Spleen (tissue), 7 donors: Measurements from ENCODE around the gene TSSK3.

Experiments used
- POLR2A ChIP-seq, 3 donors: fragments of 450-650 bp; IDR thresholded peaks; one replicate each; pipeline ENCODE4 v1.5.1; 2017; ENCODE audit warnings: antibody characterized with exemption in 3 of 3, mild to moderate bottlenecking in 1 of 3
- POLR2AphosphoS5 ChIP-seq, 3 donors: sonication (generic); formaldehyde crosslinking; IDR thresholded peaks; one replicate each; pipeline ENCODE4 v1.5.1; 2017; ENCODE audit warnings: antibody characterized with exemption in 3 of 3
- TF ChIP-seq, protein P1 (sequence below), 11 experiments: fragments of 200-600 bp in 7 of 11; fragments of 450-650 bp in 4 of 11; sonication (generic) in 4 of 11; IDR thresholded peaks in 8 of 11; conservative IDR thresholded peaks in 3 of 11; 1 replicate in 7 of 11; 2 replicates in 4 of 11; pipeline versions ENCODE4 v1.4.0 to v1.8.0; 2016 to 2021; ENCODE audit warnings: antibody characterized with exemption in 11 of 11, inconsistent platforms in 4 of 11, mild to moderate bottlenecking in 1 of 11
- donor health status: DM: no; HTN: no; CAD: no; lungs with moderate emphysema.
- donor health status: DM: no; HTN: no; CAD: no.
- donor health status: DM: no; HTN: no; CAD: no.

DNA sequence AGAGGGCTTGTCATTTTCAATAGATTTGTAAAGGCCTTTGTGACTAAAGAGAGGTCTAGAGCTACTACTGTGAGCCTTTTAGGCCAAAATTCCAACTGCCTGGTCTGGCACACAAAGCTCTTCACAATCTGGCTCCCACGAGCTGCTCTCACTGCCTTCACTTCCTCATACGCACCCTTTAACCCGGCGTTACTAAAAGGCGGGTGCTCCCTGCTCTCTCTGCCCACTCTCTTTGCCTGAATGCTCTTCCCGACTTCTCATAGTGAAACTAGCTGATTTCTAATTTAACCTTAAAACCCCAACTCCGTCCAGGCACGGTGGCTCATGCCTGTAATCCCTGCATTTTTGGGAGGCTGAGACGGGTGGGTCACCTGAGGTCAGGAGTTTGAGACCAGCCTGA lies 17.7 kb downstream of the TSSK3 start:
- no peak for TF ChIP-seq POLR2A (IDR thresholded peaks at IDR 0.05)
- TF ChIP-seq, protein P1, sequence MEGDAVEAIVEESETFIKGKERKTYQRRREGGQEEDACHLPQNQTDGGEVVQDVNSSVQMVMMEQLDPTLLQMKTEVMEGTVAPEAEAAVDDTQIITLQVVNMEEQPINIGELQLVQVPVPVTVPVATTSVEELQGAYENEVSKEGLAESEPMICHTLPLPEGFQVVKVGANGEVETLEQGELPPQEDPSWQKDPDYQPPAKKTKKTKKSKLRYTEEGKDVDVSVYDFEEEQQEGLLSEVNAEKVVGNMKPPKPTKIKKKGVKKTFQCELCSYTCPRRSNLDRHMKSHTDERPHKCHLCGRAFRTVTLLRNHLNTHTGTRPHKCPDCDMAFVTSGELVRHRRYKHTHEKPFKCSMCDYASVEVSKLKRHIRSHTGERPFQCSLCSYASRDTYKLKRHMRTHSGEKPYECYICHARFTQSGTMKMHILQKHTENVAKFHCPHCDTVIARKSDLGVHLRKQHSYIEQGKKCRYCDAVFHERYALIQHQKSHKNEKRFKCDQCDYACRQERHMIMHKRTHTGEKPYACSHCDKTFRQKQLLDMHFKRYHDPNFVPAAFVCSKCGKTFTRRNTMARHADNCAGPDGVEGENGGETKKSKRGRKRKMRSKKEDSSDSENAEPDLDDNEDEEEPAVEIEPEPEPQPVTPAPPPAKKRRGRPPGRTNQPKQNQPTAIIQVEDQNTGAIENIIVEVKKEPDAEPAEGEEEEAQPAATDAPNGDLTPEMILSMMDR (IDR thresholded peaks at IDR 0.05 in 8 of 11, conservative IDR thresholded peaks at IDR 0.05 in 3 of 11) = no peak
- no peak for TF ChIP-seq POLR2AphosphoS5 (IDR thresholded peaks at IDR 0.05)
